ENCODE data around the gene FSTL4. TPM values are rescaled to one million over a fixed set of nuclear protein-coding genes. Genes with fewer than 3 reads are reported as not detected.

FSTL4 gene
- total and polyA plus RNA-seq, 2 donors from 2014 or later: 0.09 to 4.0 TPM

- no peaks in the 10 kb centered on the region for H3K27me3 ChIP-seq (ENCODE audit: control insufficient read depth, insufficient read depth, low read length)
- no peak overlapping the region for H3K9ac ChIP-seq (ENCODE audit: low read length in 3 of 3)
- DNase-seq (no peak), FAIRE-seq (no peak)
- no peaks in the 10 kb centered on the region for H3K36me3 ChIP-seq (ENCODE audit: control insufficient read depth in 2 of 3, insufficient read depth in 3 of 3, low read length in 3 of 3)
- no peak for TF ChIP-seq CTCF (IDR thresholded peaks at IDR 0.05; ENCODE audit: borderline replicate concordance, extremely low read depth, insufficient read depth)
- no peak overlapping the region for H3K27ac ChIP-seq (ENCODE audit: low read depth in 2 of 2, low read length in 2 of 2)
- no peaks in the 10 kb centered on the region for H3K9me3 ChIP-seq (ENCODE audit: control insufficient read depth in 2 of 3, insufficient read depth in 1 of 3, low read length in 3 of 3)
- H3K4me1 ChIP-seq (ENCODE audit: control insufficient read depth in 2 of 3, insufficient read depth in 2 of 3, low read depth in 1 of 3, low read length in 3 of 3): peaks cover 0 to 12% (median 4%) of the 10 kb centered on the region in 3 donors
- intact Hi-C loops (cut with DNase I): no loop called here
- no peak overlapping the region for H3K4me3 ChIP-seq (ENCODE audit: low read length in 3 of 3)
These were observed 248.3 kb downstream of the FSTL4 start for GRCh38 chr5:133363807-133364587.

- no peaks in the 10 kb centered on the region for H3K36me3 ChIP-seq (ENCODE audit: control insufficient read depth in 2 of 3, insufficient read depth in 3 of 3, low read length in 3 of 3)
- no peak overlapping the region for H3K27ac ChIP-seq (ENCODE audit: low read depth in 2 of 2, low read length in 2 of 2)
- DNase-seq (no peak), FAIRE-seq (no peak)
- H3K9me3 ChIP-seq (ENCODE audit: control insufficient read depth in 2 of 3, insufficient read depth in 1 of 3, low read length in 3 of 3): no peaks in the 10 kb centered on the region
- intact Hi-C loops (cut with DNase I): no loop called here
- H3K9ac ChIP-seq (ENCODE audit: low read length in 3 of 3): no peak overlapping the region
- H3K4me1 ChIP-seq (ENCODE audit: control insufficient read depth in 2 of 3, insufficient read depth in 2 of 3, low read depth in 1 of 3, low read length in 3 of 3): peaks cover 0 to 7% (median 0%) of the 10 kb centered on the region in 3 donors
- no peak for TF ChIP-seq CTCF (IDR thresholded peaks at IDR 0.05; ENCODE audit: borderline replicate concordance, extremely low read depth, insufficient read depth)
- no peak overlapping the region for H3K4me3 ChIP-seq (ENCODE audit: low read length in 3 of 3)
- no peaks in the 10 kb centered on the region for H3K27me3 ChIP-seq (ENCODE audit: control insufficient read depth, insufficient read depth, low read length)
These were observed 249.9 kb downstream of the FSTL4 start for GRCh38 chr5:133362438-133362837.

- H3K9ac ChIP-seq (ENCODE audit: low read length in 3 of 3): no peak overlapping the region
- H3K27me3 ChIP-seq (ENCODE audit: control insufficient read depth, insufficient read depth, low read length): no peaks in the 10 kb centered on the region
- intact Hi-C loops (cut with DNase I): no loop called here
- H3K27ac ChIP-seq (ENCODE audit: low read depth in 2 of 2, low read length in 2 of 2): no peak overlapping the region
- H3K4me1 ChIP-seq (ENCODE audit: control insufficient read depth in 2 of 3, insufficient read depth in 2 of 3, low read depth in 1 of 3, low read length in 3 of 3): peaks cover 0 to 7% (median 0%) of the 10 kb centered on the region in 3 donors
- DNase-seq (no peak), FAIRE-seq (no peak)
- TF ChIP-seq CTCF (IDR thresholded peaks at IDR 0.05; ENCODE audit: borderline replicate concordance, extremely low read depth, insufficient read depth): no peak
- no peak overlapping the region for H3K4me3 ChIP-seq (ENCODE audit: low read length in 3 of 3)
- H3K9me3 ChIP-seq (ENCODE audit: control insufficient read depth in 2 of 3, insufficient read depth in 1 of 3, low read length in 3 of 3): no peaks in the 10 kb centered on the region
- no peaks in the 10 kb centered on the region for H3K36me3 ChIP-seq (ENCODE audit: control insufficient read depth in 2 of 3, insufficient read depth in 3 of 3, low read length in 3 of 3)
These were observed 250.4 kb downstream of the FSTL4 start for GRCh38 chr5:133361922-133362321.
